Lung (tissue), 12 donors: ENCODE measurements around the gene GCNT2. TPM values are rescaled to one million over a fixed set of nuclear protein-coding genes. Genes with fewer than 3 reads are reported as not detected.

Experiments used
- ATAC-seq: fragments of 200-7000 bp; cut with Tn5 transposase; one replicate; pipeline ENCODE4 v1.9.1; 2020; ENCODE audit warnings: moderate number of reproducible peaks; ENCODE audit not compliant: insufficient read depth, low FRiP score
- DNase-seq, 3 donors: peaks; one replicate each; pipeline ENCODE4 v3.0.0-alpha.2; 2013 to 2017
- H3K27ac ChIP-seq, 2 donors: one replicate each; pipeline ENCODE4 v1.5.1; 2013; ENCODE audit warnings: mild to moderate bottlenecking in 2 of 2, moderate library complexity in 2 of 2, control low read depth in 1 of 2, inconsistent platforms in 1 of 2, low read depth in 1 of 2, low read length in 1 of 2
- H3K27me3 ChIP-seq, 3 donors: one replicate each; pipeline ENCODE4 v1.5.1; 2013; ENCODE audit warnings: low read length in 2 of 3; ENCODE audit not compliant: control insufficient read depth in 3 of 3, insufficient read depth in 3 of 3
- H3K36me3 ChIP-seq, 4 donors: one replicate each; pipeline ENCODE4 v1.5.1; 2013; ENCODE audit warnings: low read length in 4 of 4, mild to moderate bottlenecking in 1 of 4, moderate library complexity in 1 of 4; ENCODE audit not compliant: control insufficient read depth in 4 of 4, insufficient read depth in 4 of 4
- H3K4me1 ChIP-seq, 5 donors: one replicate each; pipeline ENCODE4 v1.5.1; 2013; ENCODE audit warnings: low read length in 5 of 5, mild to moderate bottlenecking in 2 of 5, moderate library complexity in 1 of 5; ENCODE audit not compliant: control insufficient read depth in 5 of 5, insufficient read depth in 5 of 5
- H3K4me3 ChIP-seq: one replicate; pipeline ENCODE4 v1.5.1; 2013; ENCODE audit warnings: mild to moderate bottlenecking, control low read depth, moderate library complexity
- H3K9ac ChIP-seq, 2 donors: one replicate each; pipeline ENCODE4 v1.5.1; 2013; ENCODE audit warnings: low read length in 2 of 2, control low read depth in 1 of 2; ENCODE audit not compliant: insufficient read depth in 1 of 2
- H3K9me3 ChIP-seq, 4 donors: one replicate each; pipeline ENCODE4 v1.5.1; 2013; ENCODE audit warnings: low read length in 3 of 4, mild to moderate bottlenecking in 1 of 4, moderate library complexity in 1 of 4; ENCODE audit not compliant: control insufficient read depth in 4 of 4, insufficient read depth in 3 of 4
- CTCF ChIP-seq: IDR thresholded peaks from 2 replicates; pipeline ENCODE4 v1.5.1; 2012; ENCODE audit warnings: mild to moderate bottlenecking; ENCODE audit errors: control extremely low read depth, extremely low read depth
- WGBS, 2 donors: extraction: QIAGEN DNeasy Blood & Tissue Kit; methylation state at CpG; one replicate each; pipeline ENCODE4 v1.1.7; 2013; 5-methylcytosine and 5-hydroxymethylcytosine counted together
- polyA plus RNA-seq, 2 donors: library from polyadenylated mRNA; stranded (reverse); fragments of 200-250 nt; gene quantifications; one replicate each; pipeline ENCODE4 v1.2.1, GENCODE V29; 2013
- total RNA-seq, 2 donors: library from RNA; depleted of rRNA in 1 of 2; stranded (reverse); fragments of >200 nt in 1 of 2; gene quantifications; one replicate each; pipeline ENCODE4 v1.2.1, GENCODE V29; 2014 to 2021
- donor health status: control.
- donor health status: control.
- donor health status: Bipolar disorder and iron deficiency.
- donor health status: healthy.
- donor health status: DM: yes; HTN: yes; CAD: no.

GCNT2 gene
- total and polyA plus RNA-seq, 4 donors, result 7.8 to 57.4 (median 15.7) TPM

- Histone ChIP-seq H3K4me3 (no peak overlapping the region), H3K9ac (no peak overlapping the region), H3K9me3 (no peaks in the 10 kb centered on the region), H3K4me1 (no peaks in the 10 kb centered on the region), H3K36me3 (no peaks in the 10 kb centered on the region), H3K27me3 (no peaks in the 10 kb centered on the region), H3K27ac (no peak overlapping the region)
- WGBS, 2 donors, result 62 to 65% methylated on average over 7 of the region's 7 CpGs
- ATAC-seq, result no peak
- DNase-seq, result no peak
- no peak for TF ChIP-seq CTCF
Observed at GRCh38 chr6:10479939-10480700, 41.0 kb upstream of the GCNT2 start.

- H3K27ac ChIP-seq, result no peak overlapping the region
- H3K36me3 ChIP-seq, result no peaks in the 10 kb centered on the region
- H3K9ac ChIP-seq, result no peak overlapping the region
- DNase-seq (no peak), ATAC-seq (no peak)
- no peaks in the 10 kb centered on the region for H3K27me3 ChIP-seq
- H3K4me3 ChIP-seq, result no peak overlapping the region
- H3K9me3 ChIP-seq, result no peaks in the 10 kb centered on the region
- WGBS, 2 donors, result 58 to 77% methylated on average over 1 of the region's 1 CpG
- TF ChIP-seq CTCF, result no peak
- H3K4me1 ChIP-seq, result no peaks in the 10 kb centered on the region
Observed at GRCh38 chr6:10481101-10481500, 40.0 kb upstream of the GCNT2 start.

GRCh38 chr6:10482636-10483257 is 38.4 kb upstream of the GCNT2 start:
- H3K9ac ChIP-seq, result no peak overlapping the region
- 96 to 97% methylated on average over 43 to 46 of the region's 46 CpGs for WGBS, 2 donors
- no peaks in the 10 kb centered on the region for H3K36me3 ChIP-seq
- TF ChIP-seq CTCF, result no peak
- H3K4me1 ChIP-seq, result no peaks in the 10 kb centered on the region
- no peak for ATAC-seq
- no peak overlapping the region for H3K27ac ChIP-seq
- no peaks in the 10 kb centered on the region for H3K9me3 ChIP-seq
- no peak for DNase-seq
- H3K4me3 ChIP-seq, result no peak overlapping the region
- no peaks in the 10 kb centered on the region for H3K27me3 ChIP-seq
